Measurements from ENCODE around the gene PLD2.
A peak's percentile ranks its signal among the peaks of the same experiment; 100 is the strongest.

The PLD2 gene

DNA sequence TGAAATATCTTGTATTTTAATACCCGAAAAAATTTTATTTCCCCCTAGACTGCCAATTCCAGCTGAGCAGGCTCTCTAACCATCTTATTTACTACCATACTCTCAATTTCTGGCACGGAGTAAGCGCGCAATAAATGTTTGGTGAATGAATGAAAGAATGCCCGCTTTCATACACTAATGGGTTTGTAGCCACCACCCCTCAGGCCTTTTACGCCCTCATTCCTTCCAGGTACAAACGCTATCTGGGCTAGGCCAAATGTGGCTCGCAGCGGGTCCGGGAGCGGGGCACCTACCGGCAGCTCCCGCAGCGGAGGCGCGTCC, 536 bp upstream of the PLD2 start:
- TF ChIP-seq, protein P1, sequence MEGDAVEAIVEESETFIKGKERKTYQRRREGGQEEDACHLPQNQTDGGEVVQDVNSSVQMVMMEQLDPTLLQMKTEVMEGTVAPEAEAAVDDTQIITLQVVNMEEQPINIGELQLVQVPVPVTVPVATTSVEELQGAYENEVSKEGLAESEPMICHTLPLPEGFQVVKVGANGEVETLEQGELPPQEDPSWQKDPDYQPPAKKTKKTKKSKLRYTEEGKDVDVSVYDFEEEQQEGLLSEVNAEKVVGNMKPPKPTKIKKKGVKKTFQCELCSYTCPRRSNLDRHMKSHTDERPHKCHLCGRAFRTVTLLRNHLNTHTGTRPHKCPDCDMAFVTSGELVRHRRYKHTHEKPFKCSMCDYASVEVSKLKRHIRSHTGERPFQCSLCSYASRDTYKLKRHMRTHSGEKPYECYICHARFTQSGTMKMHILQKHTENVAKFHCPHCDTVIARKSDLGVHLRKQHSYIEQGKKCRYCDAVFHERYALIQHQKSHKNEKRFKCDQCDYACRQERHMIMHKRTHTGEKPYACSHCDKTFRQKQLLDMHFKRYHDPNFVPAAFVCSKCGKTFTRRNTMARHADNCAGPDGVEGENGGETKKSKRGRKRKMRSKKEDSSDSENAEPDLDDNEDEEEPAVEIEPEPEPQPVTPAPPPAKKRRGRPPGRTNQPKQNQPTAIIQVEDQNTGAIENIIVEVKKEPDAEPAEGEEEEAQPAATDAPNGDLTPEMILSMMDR (IDR thresholded peaks at IDR 0.05; ENCODE audit: low read depth, low read length, missing control alignments) = no peak
- H3K4me3 ChIP-seq (replicated peaks; ENCODE audit: low read depth, low read length) = peak overlapping the region; percentile 65
- no peak for DNase-seq (ENCODE audit: extremely low read depth, low read depth)

DNA sequence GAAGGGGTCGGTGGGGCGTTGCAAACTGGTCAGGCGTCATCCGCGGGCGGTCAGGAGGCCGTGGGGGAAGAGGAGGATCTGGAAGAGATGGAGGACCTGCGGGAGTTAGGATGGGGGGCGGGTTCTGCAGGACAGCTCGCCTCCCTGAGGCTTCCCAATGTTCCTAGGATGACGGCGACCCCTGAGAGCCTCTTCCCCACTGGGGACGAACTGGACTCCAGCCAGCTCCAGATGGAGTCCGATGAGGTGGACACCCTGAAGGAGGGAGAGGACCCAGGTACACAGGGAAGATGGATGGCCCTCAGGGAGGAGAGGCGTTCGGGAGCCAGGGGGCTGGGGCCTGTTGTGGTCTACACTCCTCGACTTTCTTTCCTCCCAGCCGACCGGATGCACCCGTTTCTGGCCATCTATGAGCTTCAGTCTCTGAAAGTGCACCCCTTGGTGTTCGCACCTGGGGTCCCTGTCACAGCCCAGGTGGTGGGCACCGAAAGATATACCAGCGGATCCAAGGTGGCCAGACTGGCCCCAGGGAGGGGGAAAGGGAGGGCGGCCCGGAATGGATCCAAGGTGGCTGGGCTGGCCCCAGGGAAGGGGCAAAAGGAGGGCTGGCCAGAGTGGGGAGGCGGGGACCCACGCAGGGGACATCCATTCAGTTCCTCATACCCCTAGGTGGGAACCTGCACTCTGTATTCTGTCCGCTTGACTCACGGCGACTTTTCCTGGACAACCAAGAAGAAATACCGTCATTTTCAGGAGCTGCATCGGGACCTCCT, 839 bp downstream of the PLD2 start:
- peak overlapping the region; percentile 65 for H3K4me3 ChIP-seq (replicated peaks; ENCODE audit: low read depth, low read length)
- no peak for DNase-seq (ENCODE audit: extremely low read depth, low read depth)
- TF ChIP-seq, protein P1 (IDR thresholded peaks at IDR 0.05; ENCODE audit: low read depth, low read length, missing control alignments) = no peak

DNA sequence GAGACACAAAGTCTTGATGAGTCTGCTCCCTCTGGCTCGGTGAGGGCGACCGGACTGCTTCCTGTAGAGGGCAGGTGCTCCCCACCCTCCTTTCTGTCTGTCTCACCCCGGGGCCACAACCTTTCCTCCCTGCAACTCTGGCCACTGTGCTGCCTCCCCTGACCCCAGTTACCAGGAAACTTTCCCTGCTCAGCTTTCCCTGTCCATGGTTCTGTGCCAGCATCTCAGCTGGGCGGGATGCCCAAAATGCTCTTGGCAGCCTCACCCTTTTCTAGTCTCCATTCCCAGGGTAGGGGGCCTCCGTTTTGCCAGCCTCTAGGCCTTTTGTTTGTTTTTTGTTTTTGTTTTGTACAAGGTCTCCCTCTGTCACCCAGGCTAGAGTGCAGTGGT, 1.4 kb downstream of the PLD2 start:
- H3K4me3 ChIP-seq (replicated peaks; ENCODE audit: low read depth, low read length) = no peak overlapping the region
- TF ChIP-seq, protein P1 (IDR thresholded peaks at IDR 0.05; ENCODE audit: low read depth, low read length, missing control alignments) = no peak
- DNase-seq (ENCODE audit: extremely low read depth, low read depth) = no peak

DNA sequence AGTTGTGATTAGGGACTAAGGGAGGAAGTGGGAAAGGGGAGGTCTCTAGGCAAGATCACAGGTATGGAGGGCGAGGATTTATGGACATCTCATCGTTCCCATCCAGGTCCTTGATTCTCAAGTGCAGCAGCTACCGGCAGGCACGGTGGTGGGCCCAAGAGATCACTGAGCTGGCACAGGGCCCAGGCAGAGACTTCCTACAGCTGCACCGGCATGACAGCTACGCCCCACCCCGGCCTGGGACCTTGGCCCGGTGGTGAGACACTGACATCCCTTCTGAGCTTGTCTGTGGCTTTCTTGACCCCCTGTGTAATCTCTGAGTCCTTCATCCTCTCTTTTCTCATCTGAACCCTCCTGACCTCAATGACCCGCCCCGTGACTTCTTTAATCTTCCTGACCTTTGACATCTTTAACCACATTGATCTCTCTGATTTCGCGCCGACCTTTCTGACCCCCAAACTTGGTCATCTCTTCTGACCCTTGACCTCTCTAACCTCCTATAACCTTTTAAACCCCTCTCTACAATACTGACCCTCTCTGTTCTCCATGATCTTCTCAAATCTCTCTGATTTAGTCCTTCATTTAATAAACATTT, 3.8 kb downstream of the PLD2 start:
- no peak overlapping the region for H3K4me3 ChIP-seq (replicated peaks; ENCODE audit: low read depth, low read length)
- no peak for DNase-seq (ENCODE audit: extremely low read depth, low read depth)
- TF ChIP-seq, protein P1 (IDR thresholded peaks at IDR 0.05; ENCODE audit: low read depth, low read length, missing control alignments) = no peak

DNA sequence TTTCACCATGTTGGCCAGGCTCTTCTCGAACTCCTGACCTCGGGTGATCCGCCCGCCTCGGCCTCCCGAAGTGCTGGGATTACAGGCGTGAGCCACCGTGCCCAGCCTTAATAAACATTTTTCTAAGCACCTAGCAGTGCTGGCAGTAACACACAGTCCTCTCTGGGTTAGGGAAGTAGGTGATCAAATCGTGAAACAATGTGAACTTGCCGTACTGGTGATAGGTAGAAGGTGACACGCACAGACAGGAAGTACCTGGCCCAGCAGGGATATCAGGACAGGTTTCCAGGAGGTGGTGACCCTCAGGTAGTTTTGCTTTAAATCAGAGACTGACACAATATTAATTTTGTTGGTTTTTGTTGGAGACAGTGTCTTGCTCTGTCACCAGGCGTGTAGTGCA, 4.5 kb downstream of the PLD2 start:
- DNase-seq (ENCODE audit: extremely low read depth, low read depth) = no peak
- TF ChIP-seq, protein P1 (IDR thresholded peaks at IDR 0.05; ENCODE audit: low read depth, low read length, missing control alignments) = no peak
- H3K4me3 ChIP-seq (replicated peaks; ENCODE audit: low read depth, low read length) = no peak overlapping the region

DNA sequence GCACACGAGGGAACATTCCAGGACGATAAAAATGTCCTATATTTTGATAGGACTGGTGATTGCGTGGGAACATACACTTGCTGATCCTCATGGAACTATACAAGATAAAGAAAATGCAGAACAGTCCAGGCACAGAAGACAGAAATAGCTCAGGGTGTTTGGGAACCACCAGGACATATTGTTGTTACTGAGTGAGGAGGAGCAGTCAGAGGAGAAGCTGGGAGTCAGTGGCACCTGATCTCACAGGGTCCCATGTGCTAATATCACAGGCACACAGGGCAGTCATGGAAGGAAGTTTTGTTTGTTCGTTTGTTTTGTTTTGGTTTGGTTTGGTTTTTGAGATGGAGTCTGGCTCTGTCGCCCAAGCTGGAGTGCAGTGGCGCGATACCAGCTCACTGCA, 5.7 kb downstream of the PLD2 start:
- DNase-seq (ENCODE audit: extremely low read depth, low read depth) = no peak
- TF ChIP-seq, protein P1 (IDR thresholded peaks at IDR 0.05; ENCODE audit: low read depth, low read length, missing control alignments) = no peak
- no peak overlapping the region for H3K4me3 ChIP-seq (replicated peaks; ENCODE audit: low read depth, low read length)
